ENCODE measurements around the gene C11orf21.

C11orf21 gene

GRCh38 chr11:2307501-2308331 is 6.0 kb upstream of the C11orf21 start:
- no peak for DNase-seq

- no peak for DNase-seq
These were observed 5.3 kb upstream of the C11orf21 start for GRCh38 chr11:2306877-2307500.

GRCh38 chr11:2306452-2306823 is 4.7 kb upstream of the C11orf21 start:
- DNase-seq = no peak

- DNase-seq = no peak
These were observed 4.2 kb upstream of the C11orf21 start for GRCh38 chr11:2305788-2306451.

GRCh38 chr11:2305140-2305778 is 3.5 kb upstream of the C11orf21 start:
- peak; percentile 71 for DNase-seq

- DNase-seq = no peak
These were observed 2.9 kb upstream of the C11orf21 start for GRCh38 chr11:2304506-2305139.

GRCh38 chr11:2303627-2304505 is 2.1 kb upstream of the C11orf21 start:
- no peak for DNase-seq

- DNase-seq = no peak
These were observed 1.3 kb upstream of the C11orf21 start for GRCh38 chr11:2302896-2303626.

GRCh38 chr11:2302306-2302895 is 683 bp upstream of the C11orf21 start:
- DNase-seq = no peak

GRCh38 chr11:2300936-2301630 is 635 bp downstream of the C11orf21 start:
- no peak for DNase-seq

GRCh38 chr11:2300290-2300935 is 1.3 kb downstream of the C11orf21 start:
- no peak for DNase-seq

- no peak for DNase-seq
These were observed 1.9 kb downstream of the C11orf21 start for GRCh38 chr11:2299773-2300172.

GRCh38 chr11:2298795-2299761 is 2.6 kb downstream of the C11orf21 start:
- DNase-seq = no peak

GRCh38 chr11:2298131-2298794 is 3.5 kb downstream of the C11orf21 start:
- no peak for DNase-seq

- DNase-seq = no peak
These were observed 4.1 kb downstream of the C11orf21 start for GRCh38 chr11:2297623-2298030.

- DNase-seq = no peak
These were observed 4.7 kb downstream of the C11orf21 start for GRCh38 chr11:2296913-2297622.

Data from activated CD4-positive, alpha-beta T cell treated with anti-CD3 and anti-CD28 coated beads for 1 hour (primary cell).